ENCODE data around the gene CRB3.
A peak's percentile ranks its signal among the peaks of the same experiment; 100 is the strongest.

CRB3 gene

GRCh38 chr19:6433165-6433564 is 30.9 kb upstream of the CRB3 start:
- DNase-seq, result no peak

GRCh38 chr19:6433663-6434062 is 30.4 kb upstream of the CRB3 start, which contains the start of gene SLC25A41:
Gene SLC25A41 (minus strand): TSS chr19:6433763. CDS start chr19:6433693, 70 bp downstream.
- no peak for DNase-seq

GRCh38 chr19:6439743-6440142 is 24.3 kb upstream of the CRB3 start:
- DNase-seq, result no peak

GRCh38 chr19:6440905-6441304 is 23.2 kb upstream of the CRB3 start:
- DNase-seq, result no peak

- no peak for DNase-seq
Observed at GRCh38 chr19:6442087-6442688, 21.9 kb upstream of the CRB3 start.

GRCh38 chr19:6443986-6444385 is 20.1 kb upstream of the CRB3 start:
- DNase-seq, result no peak

GRCh38 chr19:6446452-6446851 is 17.6 kb upstream of the CRB3 start:
- DNase-seq, result no peak

- no peak for DNase-seq
Observed at GRCh38 chr19:6448045-6448444, 16.0 kb upstream of the CRB3 start.

GRCh38 chr19:6450166-6450565 is 13.9 kb upstream of the CRB3 start:
- DNase-seq, result no peak

- DNase-seq, result no peak
Observed at GRCh38 chr19:6451583-6452222, 12.4 kb upstream of the CRB3 start.

GRCh38 chr19:6452223-6452614 is 11.9 kb upstream of the CRB3 start:
- no peak for DNase-seq

GRCh38 chr19:6452899-6453298 is 11.2 kb upstream of the CRB3 start:
- no peak for DNase-seq

- DNase-seq, result no peak
Observed at GRCh38 chr19:6453951-6454565, 10.0 kb upstream of the CRB3 start.

- DNase-seq, result no peak
Observed at GRCh38 chr19:6455924-6456323, 8.1 kb upstream of the CRB3 start.

GRCh38 chr19:6457958-6458694 is 5.9 kb upstream of the CRB3 start:
- DNase-seq, result no peak

GRCh38 chr19:6458695-6459261 is 5.3 kb upstream of the CRB3 start:
- no peak for DNase-seq

- peak; percentile 73 for DNase-seq
Observed at GRCh38 chr19:6459262-6460098, 4.6 kb upstream of the CRB3 start, which contains the start of gene SLC25A23. Gene SLC25A23 (minus strand): TSS chr19:6459792. CDS start chr19:6459628, 164 bp downstream.

- DNase-seq, result peak; percentile 98
Observed at GRCh38 chr19:6460099-6460884, 3.8 kb upstream of the CRB3 start.

GRCh38 chr19:6465006-6465405 is 935 bp downstream of the CRB3 start:
- DNase-seq, result no peak

GRCh38 chr19:6465663-6466062 is 1.6 kb downstream of the CRB3 start:
- no peak for DNase-seq

GRCh38 chr19:6466526-6467248 is 2.6 kb downstream of the CRB3 start:
- DNase-seq, result no peak

All from NCI-H82 (cell line).